PC-9 (cell line): Measurements from ENCODE around the gene CPNE4.

Source experiments
- CTCF ChIP-seq: fragments of 200-600 bp; sonication (generic); conservative IDR thresholded peaks from 2 replicates; pipeline ENCODE4 v1.6.1; 2017; ENCODE audit warnings: mixed run types, antibody characterized with exemption, mild to moderate bottlenecking, moderate library complexity
- EZH2 ChIP-seq: fragments of 200-600 bp; sonication (generic); IDR thresholded peaks from 2 replicates; pipeline ENCODE4 v1.8.0; 2017; ENCODE audit warnings: antibody characterized with exemption, low read depth

DNA sequence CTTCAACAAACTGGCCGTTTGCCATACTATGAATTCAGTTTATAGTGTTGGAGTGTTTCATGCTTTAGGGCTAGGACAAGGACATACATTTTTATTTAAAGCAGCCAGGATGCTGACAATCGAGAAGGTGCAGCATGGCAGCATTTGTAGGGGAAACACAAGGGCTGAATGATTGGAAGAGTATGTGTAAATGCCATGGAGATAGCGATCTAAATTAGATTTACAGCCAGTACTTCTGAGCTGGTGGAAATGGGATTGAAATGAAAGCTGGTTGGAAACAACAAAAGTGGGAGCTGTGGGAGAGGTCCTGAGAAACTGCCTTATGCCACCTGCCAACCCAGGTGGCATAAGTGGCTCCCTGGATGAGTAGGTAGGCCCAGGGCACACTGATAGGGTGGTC lies 322.2 kb downstream of the CPNE4 start:
- TF ChIP-seq EZH2 (no peak), CTCF (no peak)
